K562 (cell line): ENCODE measurements around the gene CD99L2. TPM values are rescaled to one million over a fixed set of nuclear protein-coding genes. Genes with fewer than 3 reads are reported as not detected.

Experiments
- CREB3L1 ChIP-seq: fragments of 450-650 bp; IDR thresholded peaks from 2 replicates; pipeline ENCODE4 v1.6.1; 2014; ENCODE audit warnings: low read depth, mild to moderate bottlenecking, moderate library complexity, borderline replicate concordance
- HNRNPK ChIP-seq: fragments of 200-400 bp; formaldehyde crosslinking; IDR thresholded peaks from one replicate; pipeline ENCODE4 v1.6.1; 2018; ENCODE audit warnings: mild to moderate bottlenecking, low read depth, low read length; ENCODE audit not compliant: poor library complexity, severe bottlenecking
- MEIS2 ChIP-seq: fragments of 450-650 bp; IDR thresholded peaks from 2 replicates; pipeline ENCODE4 v1.6.1; 2014; ENCODE audit warnings: mild to moderate bottlenecking; ENCODE audit not compliant: partially characterized antibody
- PHF20 ChIP-seq: fragments of 450-650 bp; IDR thresholded peaks from 2 replicates; pipeline ENCODE4 v1.6.1; 2018; ENCODE audit not compliant: partially characterized antibody
- RBFOX2 ChIP-seq: fragments of 200-400 bp; formaldehyde crosslinking; IDR thresholded peaks from 2 replicates; pipeline ENCODE4 v1.6.1; 2017; ENCODE audit warnings: low read depth, mild to moderate bottlenecking, low read length, moderate library complexity
- TCFL5 ChIP-seq: fragments of 250-450 bp; sonication (Bioruptor Pico); conservative IDR thresholded peaks from 2 replicates; pipeline ENCODE4 v1.6.1; 2021; ENCODE audit warnings: mild to moderate bottlenecking, moderate library complexity, matching md5 sums
- ZFP91 ChIP-seq: sonication (generic); formaldehyde crosslinking; IDR thresholded peaks from 2 replicates; pipeline ENCODE4 v1.8.0; 2022; ENCODE audit warnings: mild to moderate bottlenecking, missing genetic modification reagents
- ZNF316 ChIP-seq: fragments of 450-650 bp; IDR thresholded peaks from 2 replicates; pipeline ENCODE4 v1.6.1; 2016
- ZNF384 ChIP-seq: IDR thresholded peaks from 2 replicates; pipeline ENCODE4 v1.6.1; 2012; ENCODE audit warnings: low read depth, low read length, improper control_type of control experiment
- ZNF655 ChIP-seq: fragments of 250-450 bp; sonication (Bioruptor Pico); IDR thresholded peaks from 2 replicates; pipeline ENCODE4 v1.5.0; 2021
- polyA plus RNA-seq, 8 experiments: library from polyadenylated mRNA; depleted of rRNA in 4 of 8; stranded (reverse) in 5 of 8; unstranded in 3 of 8; fragments of >200 nt; fragmentation: Nextera tagmentation in 2 of 8; fragmentation: Illumina TruSeq in 1 of 8; extraction: Ambion mirVana in 2 of 8; extraction: Trizol in 1 of 8; gene quantifications; 2 replicates each; pipeline versions ENCODE4 v1.2.1 to v1.2.3, GENCODE V29; 2011 to 2014; ENCODE audit warnings: inconsistent platforms in 1 of 8, missing spikeins in 1 of 8
- total RNA-seq, 7 experiments: library from RNA; depleted of rRNA in 6 of 7; stranded (reverse); fragments of >200 nt in 6 of 7; fragmentation: Illumina TruSeq in 2 of 7; extraction: Trizol in 2 of 7; gene quantifications; 2 replicates each; pipeline versions ENCODE4 v1.2.1 to v1.2.3, GENCODE V29; 2011 to 2021; ENCODE audit warnings: low replicate concordance in 1 of 7
- TF ChIP-seq, protein P1 (sequence below): fragments of 450-650 bp; IDR thresholded peaks from 2 replicates; pipeline ENCODE4 v1.6.1; 2016; ENCODE audit warnings: borderline replicate concordance
- TF ChIP-seq, protein P2 (sequence below): fragments of 450-650 bp; formaldehyde crosslinking; IDR thresholded peaks from 2 replicates; pipeline ENCODE4 v1.4.0; 2020; ENCODE audit warnings: mild to moderate bottlenecking, moderate library complexity
- TF ChIP-seq, protein P3 (sequence below): conservative IDR thresholded peaks from 2 replicates; pipeline ENCODE4 v1.6.1; 2011; ENCODE audit warnings: low read depth, mild to moderate bottlenecking, low read length; ENCODE audit not compliant: control insufficient read depth
- TF ChIP-seq, protein P4 (sequence below): sonication (generic); formaldehyde crosslinking; IDR thresholded peaks from 2 replicates; pipeline ENCODE4 v1.4.0; 2020; ENCODE audit warnings: mild to moderate bottlenecking, missing genetic modification reagents

CD99L2 gene
- total and polyA plus RNA-seq, 9 of the 15 experiments (the other 6 are each of a cell fraction or from before 2014, with no cell fraction given), result 0.76 to 19.0 (median 11.9) TPM

GRCh38 chrX:150898343-150899190 is at the start of gene CD99L2 (continued):
- TF ChIP-seq, protein P1, sequence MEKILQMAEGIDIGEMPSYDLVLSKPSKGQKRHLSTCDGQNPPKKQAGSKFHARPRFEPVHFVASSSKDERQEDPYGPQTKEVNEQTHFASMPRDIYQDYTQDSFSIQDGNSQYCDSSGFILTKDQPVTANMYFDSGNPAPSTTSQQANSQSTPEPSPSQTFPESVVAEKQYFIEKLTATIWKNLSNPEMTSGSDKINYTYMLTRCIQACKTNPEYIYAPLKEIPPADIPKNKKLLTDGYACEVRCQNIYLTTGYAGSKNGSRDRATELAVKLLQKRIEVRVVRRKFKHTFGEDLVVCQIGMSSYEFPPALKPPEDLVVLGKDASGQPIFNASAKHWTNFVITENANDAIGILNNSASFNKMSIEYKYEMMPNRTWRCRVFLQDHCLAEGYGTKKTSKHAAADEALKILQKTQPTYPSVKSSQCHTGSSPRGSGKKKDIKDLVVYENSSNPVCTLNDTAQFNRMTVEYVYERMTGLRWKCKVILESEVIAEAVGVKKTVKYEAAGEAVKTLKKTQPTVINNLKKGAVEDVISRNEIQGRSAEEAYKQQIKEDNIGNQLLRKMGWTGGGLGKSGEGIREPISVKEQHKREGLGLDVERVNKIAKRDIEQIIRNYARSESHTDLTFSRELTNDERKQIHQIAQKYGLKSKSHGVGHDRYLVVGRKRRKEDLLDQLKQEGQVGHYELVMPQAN, result no peak
- TF ChIP-seq, protein P2, sequence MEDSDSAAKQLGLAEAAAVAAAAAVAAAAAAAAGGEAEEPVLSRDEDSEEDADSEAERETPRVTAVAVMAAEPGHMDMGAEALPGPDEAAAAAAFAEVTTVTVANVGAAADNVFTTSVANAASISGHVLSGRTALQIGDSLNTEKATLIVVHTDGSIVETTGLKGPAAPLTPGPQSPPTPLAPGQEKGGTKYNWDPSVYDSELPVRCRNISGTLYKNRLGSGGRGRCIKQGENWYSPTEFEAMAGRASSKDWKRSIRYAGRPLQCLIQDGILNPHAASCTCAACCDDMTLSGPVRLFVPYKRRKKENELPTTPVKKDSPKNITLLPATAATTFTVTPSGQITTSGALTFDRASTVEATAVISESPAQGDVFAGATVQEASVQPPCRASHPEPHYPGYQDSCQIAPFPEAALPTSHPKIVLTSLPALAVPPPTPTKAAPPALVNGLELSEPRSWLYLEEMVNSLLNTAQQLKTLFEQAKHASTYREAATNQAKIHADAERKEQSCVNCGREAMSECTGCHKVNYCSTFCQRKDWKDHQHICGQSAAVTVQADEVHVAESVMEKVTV (CRISPR knock-in tag), result no peak
- TF ChIP-seq ZNF384 (no peak), CREB3L1 (0 out of 2 replicates have a peak, but pooled peaks have one; percentile 33), ZFP91 (no peak), ZNF655 (CRISPR knock-in tag) (no peak), MEIS2 (peak; percentile 50), TCFL5 (no peak), RBFOX2 (peak; percentile 87), PHF20 (peak; percentile 31), HNRNPK (no peak), ZNF316 (no peak)
- TF ChIP-seq, protein P3, sequence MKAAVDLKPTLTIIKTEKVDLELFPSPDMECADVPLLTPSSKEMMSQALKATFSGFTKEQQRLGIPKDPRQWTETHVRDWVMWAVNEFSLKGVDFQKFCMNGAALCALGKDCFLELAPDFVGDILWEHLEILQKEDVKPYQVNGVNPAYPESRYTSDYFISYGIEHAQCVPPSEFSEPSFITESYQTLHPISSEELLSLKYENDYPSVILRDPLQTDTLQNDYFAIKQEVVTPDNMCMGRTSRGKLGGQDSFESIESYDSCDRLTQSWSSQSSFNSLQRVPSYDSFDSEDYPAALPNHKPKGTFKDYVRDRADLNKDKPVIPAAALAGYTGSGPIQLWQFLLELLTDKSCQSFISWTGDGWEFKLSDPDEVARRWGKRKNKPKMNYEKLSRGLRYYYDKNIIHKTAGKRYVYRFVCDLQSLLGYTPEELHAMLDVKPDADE, result 0 out of 2 replicates have a peak, but pooled peaks have one; percentile 29
- TF ChIP-seq, protein P4, sequence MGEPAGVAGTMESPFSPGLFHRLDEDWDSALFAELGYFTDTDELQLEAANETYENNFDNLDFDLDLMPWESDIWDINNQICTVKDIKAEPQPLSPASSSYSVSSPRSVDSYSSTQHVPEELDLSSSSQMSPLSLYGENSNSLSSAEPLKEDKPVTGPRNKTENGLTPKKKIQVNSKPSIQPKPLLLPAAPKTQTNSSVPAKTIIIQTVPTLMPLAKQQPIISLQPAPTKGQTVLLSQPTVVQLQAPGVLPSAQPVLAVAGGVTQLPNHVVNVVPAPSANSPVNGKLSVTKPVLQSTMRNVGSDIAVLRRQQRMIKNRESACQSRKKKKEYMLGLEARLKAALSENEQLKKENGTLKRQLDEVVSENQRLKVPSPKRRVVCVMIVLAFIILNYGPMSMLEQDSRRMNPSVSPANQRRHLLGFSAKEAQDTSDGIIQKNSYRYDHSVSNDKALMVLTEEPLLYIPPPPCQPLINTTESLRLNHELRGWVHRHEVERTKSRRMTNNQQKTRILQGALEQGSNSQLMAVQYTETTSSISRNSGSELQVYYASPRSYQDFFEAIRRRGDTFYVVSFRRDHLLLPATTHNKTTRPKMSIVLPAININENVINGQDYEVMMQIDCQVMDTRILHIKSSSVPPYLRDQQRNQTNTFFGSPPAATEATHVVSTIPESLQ, result no peak
